Measurements from ENCODE around the gene OTOA. TPM values are rescaled to one million over a fixed set of nuclear protein-coding genes. Genes with fewer than 3 reads are reported as not detected.
"Not testable (repeated sequence)": the region's sequence is repeated elsewhere in the genome, so short reads cannot be mapped to it uniquely, and the experiment has no call there.

Gene OTOA
- total RNA-seq, 1 experiment from 2014 or later: not detected

DNA sequence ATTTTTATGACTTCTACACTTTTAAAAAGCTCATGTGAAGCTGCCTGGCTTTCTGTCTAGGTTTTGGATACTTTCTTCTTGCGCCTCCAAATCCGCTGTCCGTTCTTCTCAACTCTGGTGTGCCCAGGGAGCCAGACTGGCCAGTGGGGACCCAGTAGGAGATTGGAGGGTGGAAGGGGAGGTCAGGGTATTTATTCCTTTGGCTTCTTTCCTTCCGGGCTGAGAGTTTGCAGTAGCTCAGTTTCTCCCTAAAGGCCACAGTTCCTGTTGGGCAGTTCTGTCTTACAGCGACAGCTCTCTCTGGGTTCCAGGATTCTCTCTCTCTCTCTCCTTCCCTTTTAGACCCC, 109.4 kb downstream of the OTOA start:
- H3K4me1 ChIP-seq (replicated peaks; ENCODE audit: insufficient read depth): peaks cover 18% of the 10 kb centered on the region
- H3K9me3 ChIP-seq (ENCODE audit: insufficient read depth, low read depth); H3K27ac ChIP-seq; H2AFZ ChIP-seq; CTCF ChIA-PET; intact Hi-C loops (cut with micrococcal nuclease; ENCODE audit: unreplicated experiment); H4K20me1 ChIP-seq (ENCODE audit: insufficient read depth); H3K36me3 ChIP-seq (ENCODE audit: low read depth); H3K9me2 ChIP-seq (ENCODE audit: insufficient read depth); DNase-seq; H3F3A ChIP-seq (ENCODE audit: insufficient read depth, low read depth); BruUV-seq (replicated peaks); H3K27me3 ChIP-seq (ENCODE audit: insufficient read depth, low read depth); POLR2A ChIA-PET (ENCODE audit: unreplicated experiment): not testable (repeated sequence)
- H3K4me3 ChIP-seq: peak overlapping the region; percentile 18; the same call in 1 of the 2 replicates
- peaks cover 33% of the 10 kb centered on the region for H3K79me2 ChIP-seq (ENCODE audit: low read depth)
- H3K4me2 ChIP-seq: peak overlapping the region; percentile 82

DNA sequence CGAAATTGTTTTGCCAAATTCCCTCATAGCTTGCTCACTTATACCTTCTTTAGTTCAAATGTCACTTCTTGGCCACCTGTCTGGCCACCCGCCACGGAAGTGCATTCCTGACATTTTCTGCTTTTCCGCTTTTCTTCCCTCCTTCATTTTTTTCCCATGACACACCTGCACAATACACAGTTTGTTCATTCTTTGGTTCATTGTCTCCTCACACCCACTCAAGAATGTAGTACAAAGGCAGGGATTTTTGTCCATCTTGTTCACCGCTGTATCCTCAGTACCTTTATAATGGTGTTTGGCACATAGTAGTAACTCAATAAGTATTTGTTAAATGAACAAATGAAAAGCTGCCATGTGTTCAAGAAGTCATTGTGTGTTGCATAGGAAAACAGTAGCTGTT, 116.8 kb downstream of the OTOA start:
- DNase-seq; H2AFZ ChIP-seq; H3K4me1 ChIP-seq (replicated peaks; ENCODE audit: insufficient read depth); intact Hi-C loops (cut with micrococcal nuclease; ENCODE audit: unreplicated experiment); H3K4me3 ChIP-seq; H3F3A ChIP-seq (ENCODE audit: insufficient read depth, low read depth); H4K20me1 ChIP-seq (ENCODE audit: insufficient read depth); H3K79me2 ChIP-seq (ENCODE audit: low read depth); POLR2A ChIA-PET (ENCODE audit: unreplicated experiment); CTCF ChIA-PET; H3K27me3 ChIP-seq (ENCODE audit: insufficient read depth, low read depth); H3K9me2 ChIP-seq (ENCODE audit: insufficient read depth); H3K36me3 ChIP-seq (ENCODE audit: low read depth); H3K4me2 ChIP-seq; BruUV-seq (replicated peaks); H3K9me3 ChIP-seq (ENCODE audit: insufficient read depth, low read depth): not testable (repeated sequence)
- H3K27ac ChIP-seq: peak overlapping the region; percentile 81

DNA sequence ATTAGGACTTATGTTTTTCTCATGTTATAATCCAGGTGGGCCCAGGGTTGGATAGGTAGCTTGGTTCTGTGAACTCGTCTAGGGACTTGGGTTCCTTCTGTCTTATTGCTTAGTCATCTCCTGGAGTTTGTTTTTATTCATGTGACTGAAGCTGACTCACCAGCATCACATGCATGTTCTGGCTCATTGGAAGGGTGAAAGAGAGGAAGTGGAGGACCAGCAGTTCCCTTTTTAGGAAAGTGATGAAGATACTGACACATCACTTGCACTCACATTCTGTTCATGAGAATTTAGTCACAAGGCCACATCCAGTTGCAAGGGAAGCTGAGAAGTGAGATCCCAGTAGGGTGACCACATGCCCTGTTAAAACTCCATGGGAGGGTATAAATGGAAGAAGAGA, 126.7 kb downstream of the OTOA start:
- POLR2A ChIA-PET (ENCODE audit: unreplicated experiment); H3K27me3 ChIP-seq (ENCODE audit: insufficient read depth, low read depth); H3K4me2 ChIP-seq; BruUV-seq (replicated peaks); H3K9me3 ChIP-seq (ENCODE audit: insufficient read depth, low read depth); H3K9me2 ChIP-seq (ENCODE audit: insufficient read depth); H3F3A ChIP-seq (ENCODE audit: insufficient read depth, low read depth); H3K36me3 ChIP-seq (ENCODE audit: low read depth); intact Hi-C loops (cut with micrococcal nuclease; ENCODE audit: unreplicated experiment); H3K4me1 ChIP-seq (replicated peaks; ENCODE audit: insufficient read depth); CTCF ChIA-PET; H3K79me2 ChIP-seq (ENCODE audit: low read depth); H2AFZ ChIP-seq; H4K20me1 ChIP-seq (ENCODE audit: insufficient read depth); H3K4me3 ChIP-seq; DNase-seq: not testable (repeated sequence)
- H3K27ac ChIP-seq: peak overlapping the region; percentile 77

DNA sequence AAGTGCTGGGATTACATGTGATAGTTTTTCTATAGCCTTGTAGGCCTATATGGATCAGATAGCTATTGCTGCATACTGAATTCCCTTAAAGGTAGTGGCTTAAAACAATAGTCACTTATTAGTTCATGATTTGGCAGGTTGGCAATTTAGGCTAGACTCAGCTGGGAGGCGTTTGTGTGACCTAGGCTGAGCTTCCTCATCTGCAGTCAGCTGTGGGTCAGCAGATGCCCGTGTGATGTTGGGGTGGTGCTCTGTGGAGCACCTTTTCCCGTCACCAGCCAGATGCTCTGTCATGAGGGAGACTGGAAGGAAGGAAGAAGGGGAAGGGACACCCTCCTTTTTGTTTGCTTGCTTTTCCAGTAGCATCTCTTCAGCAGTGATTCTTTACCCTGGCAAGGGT, 129.5 kb downstream of the OTOA start:
- H3K9me3 ChIP-seq (ENCODE audit: insufficient read depth, low read depth); H3K4me1 ChIP-seq (replicated peaks; ENCODE audit: insufficient read depth); H3K27ac ChIP-seq; DNase-seq; intact Hi-C loops (cut with micrococcal nuclease; ENCODE audit: unreplicated experiment); H3K79me2 ChIP-seq (ENCODE audit: low read depth); H3K36me3 ChIP-seq (ENCODE audit: low read depth); BruUV-seq (replicated peaks); CTCF ChIA-PET; H4K20me1 ChIP-seq (ENCODE audit: insufficient read depth); H2AFZ ChIP-seq; H3F3A ChIP-seq (ENCODE audit: insufficient read depth, low read depth); H3K4me3 ChIP-seq; H3K27me3 ChIP-seq (ENCODE audit: insufficient read depth, low read depth); H3K9me2 ChIP-seq (ENCODE audit: insufficient read depth); H3K4me2 ChIP-seq; POLR2A ChIA-PET (ENCODE audit: unreplicated experiment): not testable (repeated sequence)

DNA sequence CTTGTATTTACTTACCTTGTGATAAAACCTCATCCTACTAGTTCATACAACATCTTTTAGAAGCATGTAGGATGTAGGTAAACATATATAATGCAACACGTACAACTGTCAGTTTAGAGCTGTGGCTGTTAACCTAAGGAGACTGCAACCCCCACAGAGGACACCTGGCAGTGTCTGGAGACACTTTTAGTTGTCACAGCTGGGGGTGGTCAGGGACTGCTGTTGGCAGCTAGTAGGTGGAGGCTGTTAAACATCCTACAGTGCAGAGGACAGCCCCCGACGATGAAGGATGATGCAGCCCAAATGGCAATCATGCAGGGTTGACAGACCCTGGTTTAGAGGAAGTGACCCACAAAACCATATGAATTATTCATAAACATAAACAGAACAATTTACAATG, 134.8 kb downstream of the OTOA start:
- POLR2A ChIA-PET (ENCODE audit: unreplicated experiment); H3K27me3 ChIP-seq (ENCODE audit: insufficient read depth, low read depth); H3K9me3 ChIP-seq (ENCODE audit: insufficient read depth, low read depth); H3K79me2 ChIP-seq (ENCODE audit: low read depth); BruUV-seq (replicated peaks); intact Hi-C loops (cut with micrococcal nuclease; ENCODE audit: unreplicated experiment); H3K9me2 ChIP-seq (ENCODE audit: insufficient read depth); DNase-seq; H3F3A ChIP-seq (ENCODE audit: insufficient read depth, low read depth); H3K4me2 ChIP-seq; H4K20me1 ChIP-seq (ENCODE audit: insufficient read depth); H3K27ac ChIP-seq; H3K4me1 ChIP-seq (replicated peaks; ENCODE audit: insufficient read depth); H3K4me3 ChIP-seq; H2AFZ ChIP-seq; H3K36me3 ChIP-seq (ENCODE audit: low read depth); CTCF ChIA-PET: not testable (repeated sequence)

All from PC-9 (cell line).